Stimulated activated CD4-positive, alpha-beta T cell treated with anti-CD3 and anti-CD28 coated beads, Interleukin-1b, Interleukin-23, amount 100 ng/mL, for 4 hours (primary cell): ENCODE measurements around the gene REX1BD.
"Not testable (repeated sequence)": the region's sequence is repeated elsewhere in the genome, so short reads cannot be mapped to it uniquely, and the experiment has no call there.

Experiments used
- DNase-seq, 2 donors: peaks; one replicate each; pipeline ENCODE4 v3.0.0-alpha.2; 2020; ENCODE audit warnings: low read depth in 2 of 2

REX1BD gene

GRCh38 chr19:18588611-18589379 is at the start of gene REX1BD:
Gene REX1BD (plus strand): TSS chr19:18588798. CDS start chr19:18588802, 4 bp downstream.
- DNase-seq = peak; percentile 87 to 88

DNA sequence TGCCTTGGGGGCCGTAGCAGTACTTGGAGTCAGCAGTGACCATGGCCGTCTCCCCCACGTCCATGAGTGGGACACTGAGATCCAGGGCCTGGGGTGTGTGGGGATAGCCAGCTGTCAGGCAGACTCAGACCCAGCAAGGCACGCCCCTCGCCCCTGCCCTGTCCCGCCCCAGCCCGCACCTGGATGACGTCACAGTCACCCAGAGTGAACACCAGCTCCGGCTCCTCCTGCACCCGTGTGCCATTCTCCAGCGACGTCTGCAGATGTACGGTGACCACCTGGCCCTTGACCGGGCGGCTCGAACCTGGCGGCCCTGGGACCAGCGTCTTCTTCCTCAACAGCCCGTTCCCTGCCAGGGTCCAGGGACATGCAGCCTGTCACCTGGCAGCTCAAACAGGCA is 49.2 kb upstream of the REX1BD start:
- no peak for DNase-seq

GRCh38 chr19:18540200-18540599 is 48.4 kb upstream of the REX1BD start:
- DNase-seq = not testable (repeated sequence)

DNA sequence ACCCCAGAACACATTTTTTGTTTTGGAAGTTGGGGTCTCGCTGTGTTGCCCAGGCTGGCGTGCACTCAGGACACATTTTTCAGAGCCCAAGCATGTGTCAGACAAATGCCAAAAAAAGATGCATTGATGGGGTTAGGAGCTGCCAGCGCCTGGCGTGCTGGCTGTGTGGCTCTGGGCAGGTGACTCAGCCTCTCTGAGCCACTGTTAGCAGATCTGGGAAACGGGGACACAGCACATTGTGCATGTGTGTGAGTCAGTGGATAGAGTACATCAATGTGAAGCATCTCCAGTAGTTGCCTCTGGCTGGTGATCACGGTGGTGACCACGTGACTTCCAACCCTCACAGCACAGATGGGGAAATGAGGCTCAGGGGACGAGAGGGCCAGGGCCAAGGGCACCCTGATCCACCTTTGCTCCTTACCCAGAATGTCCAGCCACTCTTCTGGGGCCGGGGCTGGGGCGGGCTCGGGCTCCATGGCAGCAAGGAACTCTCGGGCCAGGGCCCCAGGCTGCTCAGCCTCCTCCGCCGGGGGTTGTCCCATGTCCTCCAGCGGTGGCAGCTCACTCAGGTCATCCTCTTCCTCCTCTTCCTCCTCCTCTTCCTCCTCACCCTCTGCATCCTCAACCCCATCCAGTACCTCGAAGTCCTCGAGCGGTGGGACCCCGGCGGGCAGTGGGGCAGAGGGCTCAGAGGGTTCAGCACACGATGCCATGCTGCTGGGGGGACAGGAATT is 47.2 kb upstream of the REX1BD start:
- no peak for DNase-seq

- no peak for DNase-seq
These were observed 46.3 kb upstream of the REX1BD start for GRCh38 chr19:18541992-18542940.

DNA sequence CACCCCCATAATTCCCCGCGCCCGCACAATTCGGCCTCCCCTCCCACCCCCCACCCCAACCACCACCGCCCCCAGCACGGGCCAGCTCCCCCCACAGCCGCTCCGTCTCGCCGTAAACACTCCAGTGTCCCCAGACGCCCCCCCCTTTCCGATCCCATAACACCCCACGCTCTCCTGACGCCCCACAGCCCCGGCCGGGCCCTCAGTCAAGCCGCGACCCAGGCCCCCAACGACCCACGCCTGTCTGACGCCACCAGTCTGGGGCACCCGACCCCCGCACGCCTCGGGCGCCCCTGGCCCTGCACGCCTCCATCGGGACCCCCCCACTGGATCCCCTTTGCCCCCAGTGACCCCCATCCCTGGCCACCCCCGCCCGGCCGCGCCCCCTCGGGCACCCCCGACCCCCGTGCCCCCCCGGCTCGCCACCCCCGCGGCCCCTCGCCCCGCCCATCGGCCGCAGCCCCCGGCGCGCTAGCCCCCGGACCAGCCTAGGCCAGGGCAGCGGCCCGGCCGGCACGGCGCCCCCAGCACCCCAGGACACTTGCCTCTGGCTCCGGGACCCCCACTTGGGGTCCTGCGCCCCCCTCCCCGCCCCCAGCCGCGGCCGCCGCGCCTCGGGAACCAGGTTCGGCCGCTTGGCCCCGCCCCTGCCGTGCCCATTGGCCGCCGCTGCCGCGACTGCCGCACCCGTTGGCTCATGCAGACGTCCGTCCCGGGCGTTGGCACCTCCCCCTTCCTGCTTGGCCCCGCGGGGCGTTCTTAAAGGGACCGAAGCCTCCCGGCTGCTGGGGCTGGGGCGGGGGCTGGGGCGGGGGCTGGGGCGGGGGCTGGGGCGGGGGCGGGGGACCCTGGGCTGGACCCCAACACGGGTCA is 45.4 kb upstream of the REX1BD start, which contains the start of gene FKBP8:
Gene FKBP8 (minus strand): TSS at position 633 of the 873 bp plus-strand sequence. CDS start 1,603 bp downstream, outside the sequence.
- peak; percentile 91 to 96 for DNase-seq

DNA sequence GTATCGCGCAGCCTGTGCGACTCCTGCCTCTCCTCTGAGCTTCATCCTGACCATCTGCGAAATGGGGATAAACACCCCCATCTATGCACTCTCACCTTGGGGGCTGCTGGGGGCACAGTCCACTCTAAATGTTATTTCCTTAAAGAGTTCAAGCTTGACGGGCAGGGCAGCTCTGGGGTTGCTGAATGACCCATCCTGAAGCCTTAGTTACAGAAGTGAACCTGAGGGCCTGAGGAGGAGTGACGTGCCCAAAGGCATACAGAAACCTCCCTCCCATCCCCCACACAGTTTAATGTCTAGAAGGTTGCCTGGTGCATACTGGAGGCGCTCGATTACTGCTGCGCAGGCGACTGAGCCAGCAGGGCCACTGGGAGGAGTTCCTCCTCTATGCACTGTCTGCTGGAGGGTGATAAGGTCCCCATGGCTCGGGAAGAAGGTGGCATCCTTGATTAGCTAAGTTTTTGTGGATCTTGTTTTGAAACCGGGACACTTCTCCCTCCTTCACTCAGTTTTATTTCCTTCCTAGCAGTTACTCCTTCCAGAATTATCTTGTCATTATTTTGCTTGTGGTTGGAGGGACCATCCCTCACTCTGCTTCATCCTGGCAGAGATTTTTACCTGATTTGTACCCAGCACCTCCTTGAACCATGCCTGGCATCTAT is 44.7 kb upstream of the REX1BD start:
- peak; percentile 39 to 60 for DNase-seq

DNA sequence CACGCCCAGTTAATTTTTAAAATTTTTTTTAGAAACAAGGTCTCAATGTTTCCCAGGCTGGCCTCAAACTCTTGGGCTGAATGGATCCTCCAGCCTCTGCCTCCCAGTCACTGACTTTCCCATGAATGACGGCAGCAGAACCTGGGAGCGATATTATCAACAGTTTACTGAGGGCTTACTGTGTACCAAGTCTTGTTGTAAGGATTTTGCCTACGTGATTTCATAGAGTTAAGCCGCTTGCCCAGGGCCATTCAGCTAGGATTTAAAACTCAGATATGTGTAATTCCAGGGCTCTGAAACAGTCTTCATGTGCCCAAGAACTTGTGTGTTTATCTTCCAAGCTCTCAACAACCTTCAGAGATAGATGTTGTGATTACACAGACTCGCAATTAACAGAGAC is 37.0 kb upstream of the REX1BD start:
- no peak for DNase-seq

- peak; percentile 91 to 96 for DNase-seq
These were observed 31.0 kb upstream of the REX1BD start, which contains the start of gene KXD1 for GRCh38 chr19:18557411-18558201. Gene KXD1 (plus strand): TSS chr19:18557870. CDS start chr19:18562057, 4,187 bp downstream.

- DNase-seq = no peak
These were observed 30.4 kb upstream of the REX1BD start for GRCh38 chr19:18558202-18558555.

DNA sequence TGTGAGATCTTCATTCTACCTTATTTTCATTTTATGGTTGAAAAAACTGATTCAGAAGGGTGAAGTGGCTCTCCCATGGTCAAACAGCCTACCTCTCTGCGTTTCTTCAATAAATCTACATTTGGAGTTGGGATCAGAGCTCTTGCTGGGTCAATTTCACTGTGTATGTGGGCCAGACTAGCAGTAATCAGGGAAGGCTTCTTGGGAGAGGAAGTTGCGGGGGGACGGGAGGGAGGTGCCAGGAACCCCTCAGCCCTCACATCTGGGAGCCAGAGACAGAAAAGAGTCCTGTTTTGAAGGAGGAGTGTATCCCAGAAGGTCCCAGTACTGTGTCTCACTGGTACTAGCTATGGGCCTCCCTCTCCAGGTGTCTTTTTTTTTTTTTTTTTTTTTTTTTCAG is 30.0 kb upstream of the REX1BD start:
- DNase-seq = no peak

DNA sequence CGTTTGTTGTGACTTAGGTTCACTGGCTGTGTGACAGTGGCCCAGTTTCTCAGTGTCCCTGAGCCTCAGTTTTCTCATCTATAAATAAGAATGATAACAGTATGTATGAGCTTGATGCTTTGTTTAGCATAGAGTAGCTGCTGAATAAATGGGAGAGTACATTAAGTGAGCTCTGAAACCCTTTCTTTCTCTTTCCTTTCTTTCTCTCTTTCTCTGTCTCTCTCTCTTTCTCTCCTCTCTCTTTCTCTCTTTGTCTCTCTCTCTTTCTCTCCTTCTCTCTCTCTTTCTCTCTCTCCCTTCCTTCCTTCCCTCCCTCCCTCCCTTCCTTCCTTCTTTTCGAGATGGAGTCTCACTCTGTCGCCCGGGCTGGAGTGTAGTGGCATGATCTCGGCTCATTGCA is 28.9 kb upstream of the REX1BD start:
- no peak for DNase-seq

GRCh38 chr19:18562086-18562485 is 26.5 kb upstream of the REX1BD start:
- DNase-seq = no peak

DNA sequence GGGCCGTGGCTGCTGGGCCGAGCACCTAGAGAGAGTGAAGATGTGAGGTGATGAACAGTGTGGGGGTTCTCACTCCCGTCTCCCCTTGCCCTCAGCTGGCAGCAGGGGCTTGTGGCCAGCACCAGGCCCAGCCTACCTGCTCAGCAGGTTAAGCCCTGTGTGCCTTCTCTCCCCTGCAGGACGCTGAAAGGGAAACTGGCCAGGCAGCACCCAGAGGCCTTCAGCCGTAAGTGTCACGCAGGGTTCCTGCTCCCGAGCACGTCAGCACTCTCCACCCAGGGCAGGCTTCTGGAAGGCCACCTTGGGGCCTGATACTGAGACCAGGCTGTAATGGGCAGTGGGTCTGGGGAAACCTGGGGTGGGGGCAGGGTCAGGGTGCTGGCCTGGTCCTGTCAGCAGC is 21.6 kb upstream of the REX1BD start:
- DNase-seq = no peak

DNA sequence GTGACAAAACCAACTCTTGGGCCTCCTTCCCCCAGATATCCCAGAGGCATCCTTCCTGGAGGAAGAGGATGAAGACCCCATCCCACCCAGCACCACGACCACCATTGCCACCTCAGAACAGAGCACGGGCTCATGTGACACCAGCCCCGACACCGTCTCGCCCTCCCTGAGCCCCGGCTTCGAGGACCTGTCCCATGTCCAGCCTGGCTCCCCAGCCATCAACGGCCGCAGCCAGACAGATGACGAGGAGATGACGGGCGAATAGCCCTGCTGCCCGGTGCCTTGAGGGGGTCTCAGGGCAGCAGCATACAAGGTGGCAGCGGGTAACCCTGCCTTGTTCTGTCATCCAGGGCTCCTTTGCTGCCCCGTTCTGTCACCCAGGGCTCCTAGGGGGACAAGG is 20.2 kb upstream of the REX1BD start:
- no peak for DNase-seq

DNA sequence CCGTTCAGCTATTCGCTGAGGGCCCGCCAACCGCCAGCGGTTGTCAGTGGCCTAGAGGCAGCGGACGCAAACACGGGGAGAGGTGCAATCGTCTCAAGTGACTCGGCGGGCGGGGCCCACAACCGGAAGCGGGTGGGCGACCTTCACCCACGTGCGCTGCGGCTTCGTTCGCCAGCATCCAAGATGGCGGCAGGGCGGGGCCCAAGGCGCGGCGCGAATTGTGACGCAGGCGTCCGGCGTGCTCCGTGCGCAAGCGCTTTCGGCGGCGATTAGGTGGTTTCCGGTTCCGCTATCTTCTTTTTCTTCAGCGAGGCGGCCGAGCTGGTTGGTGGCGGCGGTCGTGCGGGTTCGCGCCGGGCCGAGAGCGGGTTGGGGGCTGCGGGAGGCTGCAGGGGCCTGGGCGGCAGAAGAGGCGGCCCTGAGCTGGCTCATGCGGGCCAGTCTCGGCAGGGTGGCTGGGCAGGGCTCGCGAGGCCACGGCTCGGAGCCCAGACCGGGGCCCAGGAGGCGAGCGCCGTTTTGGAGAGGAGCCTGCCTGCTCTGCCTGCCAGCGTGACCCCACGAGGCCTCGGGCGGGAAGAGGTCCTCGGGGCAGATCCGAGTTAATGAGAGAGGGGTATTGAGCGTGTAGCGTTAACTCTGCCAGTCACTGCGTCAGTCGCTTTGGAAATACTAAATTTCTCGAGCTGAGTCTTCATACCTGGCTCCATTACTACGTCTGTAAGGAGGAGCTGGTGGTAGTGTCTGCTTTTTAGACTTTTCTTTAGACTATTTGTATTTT is 16.8 kb upstream of the REX1BD start, which contains the start of gene UBA52:
Gene UBA52 (plus strand): TSS at position 294 of the 781 bp plus-strand sequence. CDS start 1,444 bp downstream, outside the sequence.
- peak; percentile 98 for DNase-seq

DNA sequence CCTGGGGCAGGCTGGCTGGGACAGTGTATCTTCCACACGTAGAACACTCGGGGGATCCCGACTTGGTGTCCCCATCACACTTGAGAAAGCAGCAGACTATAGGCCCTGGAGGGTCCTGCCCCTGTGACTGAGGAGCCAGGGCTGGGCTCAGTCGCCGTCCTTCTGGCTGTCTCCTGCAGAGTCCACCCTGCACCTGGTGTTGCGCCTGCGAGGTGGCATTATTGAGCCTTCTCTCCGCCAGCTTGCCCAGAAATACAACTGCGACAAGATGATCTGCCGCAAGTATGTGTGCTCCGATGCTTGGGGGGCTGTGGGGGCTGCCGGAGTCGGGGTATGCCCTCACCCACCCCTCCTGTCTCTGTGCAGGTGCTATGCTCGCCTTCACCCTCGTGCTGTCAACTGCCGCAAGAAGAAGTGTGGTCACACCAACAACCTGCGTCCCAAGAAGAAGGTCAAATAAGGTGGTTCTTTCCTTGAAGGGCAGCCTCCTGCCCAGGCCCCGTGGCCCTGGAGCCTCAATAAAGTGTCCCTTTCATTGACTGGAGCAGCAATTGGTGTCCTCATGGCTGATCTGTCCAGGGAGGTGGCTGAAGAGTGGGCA is 13.8 kb upstream of the REX1BD start:
- DNase-seq = no peak

DNA sequence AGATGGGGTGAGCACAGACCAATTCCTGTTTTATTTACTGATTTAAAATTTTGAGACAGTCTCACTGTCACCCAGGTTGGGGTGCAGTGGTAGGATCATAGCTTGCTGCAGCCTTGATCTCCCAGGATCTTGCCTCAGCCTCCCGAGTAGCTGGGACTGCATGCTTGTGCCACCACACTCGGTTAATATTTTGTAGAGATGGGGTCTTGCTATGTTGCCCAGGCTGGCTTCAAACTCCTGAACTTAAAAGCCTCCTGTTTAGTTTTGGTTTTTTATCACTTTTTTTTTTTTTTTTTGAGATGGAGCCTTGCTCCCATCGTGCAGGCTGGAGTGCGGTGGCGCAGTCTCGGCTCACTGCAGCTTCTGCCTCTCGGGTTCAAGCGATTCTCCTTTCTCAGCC is 12.2 kb upstream of the REX1BD start:
- no peak for DNase-seq
